Measurements from ENCODE around the gene PPA1.
A peak's percentile ranks its signal among the peaks of the same experiment; 100 is the strongest.
"Not testable (repeated sequence)": the region's sequence is repeated elsewhere in the genome, so short reads cannot be mapped to it uniquely, and the experiment has no call there.

The PPA1 gene

GRCh38 chr10:70233109-70233938, at the start of gene PPA1:
Gene PPA1, minus strand, starts transcription at chr10:70233429. Its CDS starts 102 bp downstream, at chr10:70233327.
- peak; percentile 82 for DNase-seq

- DNase-seq: no peak
These were observed 48.4 kb upstream of the PPA1 start for GRCh38 chr10:70281609-70282008.

- no peak for DNase-seq
These were observed 46.9 kb upstream of the PPA1 start for GRCh38 chr10:70280099-70280498.

- DNase-seq: no peak
These were observed 44.3 kb upstream of the PPA1 start for GRCh38 chr10:70277396-70278030.

GRCh38 chr10:70274643-70275042, 41.4 kb upstream of the PPA1 start:
- no peak for DNase-seq

- DNase-seq: no peak
These were observed 39.7 kb upstream of the PPA1 start for GRCh38 chr10:70272925-70273316.

GRCh38 chr10:70271996-70272924, 39.0 kb upstream of the PPA1 start:
- DNase-seq: no peak

- DNase-seq: no peak
These were observed 37.7 kb upstream of the PPA1 start for GRCh38 chr10:70270952-70271351.

GRCh38 chr10:70269741-70270140, 36.5 kb upstream of the PPA1 start:
- DNase-seq: no peak

- DNase-seq: no peak
These were observed 35.1 kb upstream of the PPA1 start for GRCh38 chr10:70268376-70268775.

- no peak for DNase-seq
These were observed 34.1 kb upstream of the PPA1 start for GRCh38 chr10:70267161-70267933.

- DNase-seq: no peak
These were observed 33.5 kb upstream of the PPA1 start for GRCh38 chr10:70266701-70267100.

GRCh38 chr10:70266056-70266455, 32.8 kb upstream of the PPA1 start:
- DNase-seq: no peak

GRCh38 chr10:70265032-70265689, 31.9 kb upstream of the PPA1 start:
- no peak for DNase-seq

- DNase-seq: no peak
These were observed 27.5 kb upstream of the PPA1 start for GRCh38 chr10:70260734-70261133.

- DNase-seq: no peak
These were observed 27.0 kb upstream of the PPA1 start for GRCh38 chr10:70260259-70260658.

GRCh38 chr10:70258216-70258615, 25.0 kb upstream of the PPA1 start:
- no peak for DNase-seq

- not testable (repeated sequence) for DNase-seq
These were observed 24.6 kb upstream of the PPA1 start for GRCh38 chr10:70257816-70258215.

GRCh38 chr10:70256463-70256862, 23.2 kb upstream of the PPA1 start:
- no peak for DNase-seq

- no peak for DNase-seq
These were observed 22.4 kb upstream of the PPA1 start for GRCh38 chr10:70255329-70256299.

All from NCI-H1694 (cell line).